Uterus (tissue), 4 donors: ENCODE data around the gene WSCD1. TPM values are rescaled to one million over a fixed set of nuclear protein-coding genes. Genes with fewer than 3 reads are reported as not detected.

Experiments used
- DNase-seq, 2 donors: peaks; one replicate each; pipeline ENCODE4 v3.0.0-alpha.2; 2019 to 2020
- H3K27ac ChIP-seq, 2 donors: fragments of 200-600 bp; sonication (generic); 1 replicate in 1 of 2; 2 replicates in 1 of 2; pipeline ENCODE4 v1.5.1; 2016 to 2018
- H3K27me3 ChIP-seq, 2 donors: fragments of 200-600 bp; sonication (generic); one replicate each; pipeline ENCODE4 v1.5.1; 2018 to 2019; ENCODE audit warnings: control low read depth in 1 of 2
- H3K36me3 ChIP-seq, 2 donors: fragments of 200-600 bp; sonication (generic); one replicate each; pipeline ENCODE4 v1.5.1; 2019; ENCODE audit warnings: control low read depth in 1 of 2
- H3K4me1 ChIP-seq, 2 donors: fragments of 200-600 bp; sonication (generic); one replicate each; pipeline ENCODE4 v1.5.1; 2018 to 2019; ENCODE audit warnings: control low read depth in 1 of 2
- H3K4me3 ChIP-seq, 2 donors: fragments of 200-600 bp; sonication (generic); 1 replicate in 1 of 2; 2 replicates in 1 of 2; pipeline ENCODE4 v1.5.1; 2018 to 2019; ENCODE audit warnings: mild to moderate bottlenecking in 1 of 2
- H3K9me3 ChIP-seq, 2 donors: fragments of 200-600 bp; sonication (generic); one replicate each; pipeline ENCODE4 v1.5.1; 2019; ENCODE audit warnings: control low read depth in 1 of 2
- CTCF ChIP-seq, 4 experiments: fragments of 200-600 bp in 2 of 4; fragments of 450-650 bp in 2 of 4; sonication (generic) in 2 of 4; IDR thresholded peaks; one replicate each; pipeline ENCODE4 v1.5.1; 2016 to 2019; ENCODE audit warnings: antibody characterized with exemption in 4 of 4, mild to moderate bottlenecking in 2 of 4, moderate library complexity in 1 of 4
- POLR2A ChIP-seq, 2 donors: fragments of 450-650 bp; IDR thresholded peaks; one replicate each; pipeline ENCODE4 v1.6.1; 2016; ENCODE audit warnings: antibody characterized with exemption in 2 of 2, mild to moderate bottlenecking in 1 of 2, moderate library complexity in 1 of 2
- intact Hi-C: fragments of 100-400 bp; cut with DNase I; formaldehyde crosslinking; loops from one replicate; pipeline ENCODE4 v1.15.1; 2023; ENCODE audit warnings: low total_unique reads
- total RNA-seq, 4 donors: library from RNA; depleted of rRNA in 3 of 4; stranded (reverse); fragments of >200 nt in 3 of 4; gene quantifications; one replicate each; pipeline versions ENCODE4 v1.1.0 to v1.2.4, GENCODE V29; 2014 to 2023
- donor health status: DM: yes; HTN: yes; CAD: no.

Gene WSCD1
- total RNA-seq, 4 donors from 2014 or later: 3.8 to 12.7 (median 6.6) TPM

GRCh38 chr17:6088141-6088540 lies 18.0 kb downstream of the WSCD1 start:
- no peak for TF ChIP-seq CTCF (IDR thresholded peaks at IDR 0.05)
- TF ChIP-seq POLR2A (IDR thresholded peaks at IDR 0.05): no peak
- intact Hi-C loops: no loop called here
- Histone ChIP-seq H3K4me1 (no peaks in the 10 kb centered on the region), H3K27me3 (no peaks in the 10 kb centered on the region), H3K36me3 (no peaks in the 10 kb centered on the region), H3K9me3 (no peaks in the 10 kb centered on the region), H3K4me3 (no peak overlapping the region), H3K27ac (no peak overlapping the region)
- DNase-seq: no peak

- no peak for DNase-seq
- H3K36me3 ChIP-seq: no peaks in the 10 kb centered on the region
- H3K9me3 ChIP-seq: no peaks in the 10 kb centered on the region
- no peak overlapping the region for H3K4me3 ChIP-seq
- no peaks in the 10 kb centered on the region for H3K4me1 ChIP-seq
- H3K27ac ChIP-seq: no peak overlapping the region
- intact Hi-C loops: no loop called here
- no peaks in the 10 kb centered on the region for H3K27me3 ChIP-seq
- TF ChIP-seq POLR2A (IDR thresholded peaks at IDR 0.05) (no peak), CTCF (IDR thresholded peaks at IDR 0.05) (no peak)
Observed at GRCh38 chr17:6090253-6090652, 20.1 kb downstream of the WSCD1 start.

- no peak for DNase-seq
- intact Hi-C loops: no loop called here
- TF ChIP-seq CTCF (IDR thresholded peaks at IDR 0.05): no peak
- TF ChIP-seq POLR2A (IDR thresholded peaks at IDR 0.05): no peak
Observed at GRCh38 chr17:6092182-6092902, 22.2 kb downstream of the WSCD1 start.

GRCh38 chr17:6092903-6093468 lies 22.8 kb downstream of the WSCD1 start:
- TF ChIP-seq POLR2A (IDR thresholded peaks at IDR 0.05): no peak
- no peak for TF ChIP-seq CTCF (IDR thresholded peaks at IDR 0.05)
- Histone ChIP-seq H3K27ac (no peak overlapping the region), H3K36me3 (no peaks in the 10 kb centered on the region), H3K4me3 (no peak overlapping the region), H3K9me3 (no peaks in the 10 kb centered on the region), H3K27me3 (no peaks in the 10 kb centered on the region), H3K4me1 (no peaks in the 10 kb centered on the region)
- DNase-seq: no peak
- intact Hi-C loops: no loop called here

More at GRCh38 chr17:6092182-6092902, 22.2 kb downstream of the WSCD1 start:
- Histone ChIP-seq H3K4me1 (no peaks in the 10 kb centered on the region), H3K36me3 (no peaks in the 10 kb centered on the region), H3K27me3 (no peaks in the 10 kb centered on the region), H3K9me3 (no peaks in the 10 kb centered on the region), H3K27ac (no peak overlapping the region), H3K4me3 (no peak overlapping the region)

GRCh38 chr17:6094453-6094852 lies 24.3 kb downstream of the WSCD1 start:
- intact Hi-C loops: no loop called here
- Histone ChIP-seq H3K9me3 (no peaks in the 10 kb centered on the region), H3K4me3 (no peak overlapping the region), H3K36me3 (no peaks in the 10 kb centered on the region), H3K27me3 (no peaks in the 10 kb centered on the region), H3K27ac (no peak overlapping the region), H3K4me1 (no peaks in the 10 kb centered on the region)
- DNase-seq: no peak
- TF ChIP-seq POLR2A (IDR thresholded peaks at IDR 0.05) (no peak), CTCF (IDR thresholded peaks at IDR 0.05) (no peak)
